Measurements from ENCODE around the gene MCTP1. TPM values are rescaled to one million over a fixed set of nuclear protein-coding genes. Genes with fewer than 3 reads are reported as not detected.
"Not testable (repeated sequence)": the region's sequence is repeated elsewhere in the genome, so short reads cannot be mapped to it uniquely, and the experiment has no call there.

Gene MCTP1
- total RNA-seq, 2 experiments from 2014 or later, result 0.13 TPM; not detected in 1

- POLR2A ChIA-PET, result interaction anchor here (0.7 kb wide), 1 partner anchor 29 kb away, joined by 3 read pairs; no protein-coding TSS in a partner anchor
These were observed 77.1 kb downstream of the MCTP1 start for GRCh38 chr5:95207811-95208210.

DNA sequence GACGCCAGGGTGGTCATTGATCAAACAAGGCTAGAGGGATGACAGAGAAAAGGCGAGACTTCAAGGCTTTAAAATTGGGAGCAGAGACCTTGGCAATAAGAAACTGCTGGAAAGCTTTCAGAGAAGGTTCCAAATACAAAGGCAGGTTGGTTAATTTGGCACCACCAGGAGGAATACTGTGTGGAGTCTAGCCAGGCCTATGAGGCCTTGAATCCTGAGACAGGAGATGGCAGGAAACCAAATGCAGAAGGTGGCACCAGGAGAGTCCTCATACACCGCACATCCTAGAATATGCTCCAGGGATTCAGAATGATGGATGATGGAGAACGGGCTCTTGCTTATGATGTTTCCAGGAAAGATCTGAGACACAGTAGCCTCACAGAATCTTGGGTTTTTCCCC lies 90.0 kb downstream of the MCTP1 start:
- ChIA-PET POLR2A (no interaction called here), CTCF (no interaction called here)

More at GRCh38 chr5:95207811-95208210, 77.1 kb downstream of the MCTP1 start:
- CTCF ChIA-PET, result not testable (repeated sequence)

- CTCF ChIA-PET, result no interaction called here
These were observed 93.6 kb downstream of the MCTP1 start for GRCh38 chr5:95191330-95191729.

GRCh38 chr5:95184924-95185323 lies 100.0 kb downstream of the MCTP1 start:
- POLR2A ChIA-PET, result no interaction called here
- CTCF ChIA-PET, result no interaction called here

More at GRCh38 chr5:95191330-95191729, 93.6 kb downstream of the MCTP1 start:
- POLR2A ChIA-PET, result no interaction called here

GRCh38 chr5:95181644-95182043 lies 103.2 kb downstream of the MCTP1 start:
- ChIA-PET CTCF (no interaction called here), POLR2A (no interaction called here)

GRCh38 chr5:95178046-95178651 lies 106.7 kb downstream of the MCTP1 start:
- ChIA-PET CTCF (no interaction called here), POLR2A (no interaction called here)

GRCh38 chr5:95177456-95177855 lies 107.4 kb downstream of the MCTP1 start:
- CTCF ChIA-PET, result no interaction called here
- POLR2A ChIA-PET, result no interaction called here

- POLR2A ChIA-PET, result no interaction called here
- CTCF ChIA-PET, result no interaction called here
These were observed 109.8 kb downstream of the MCTP1 start for GRCh38 chr5:95175106-95175505.

DNA sequence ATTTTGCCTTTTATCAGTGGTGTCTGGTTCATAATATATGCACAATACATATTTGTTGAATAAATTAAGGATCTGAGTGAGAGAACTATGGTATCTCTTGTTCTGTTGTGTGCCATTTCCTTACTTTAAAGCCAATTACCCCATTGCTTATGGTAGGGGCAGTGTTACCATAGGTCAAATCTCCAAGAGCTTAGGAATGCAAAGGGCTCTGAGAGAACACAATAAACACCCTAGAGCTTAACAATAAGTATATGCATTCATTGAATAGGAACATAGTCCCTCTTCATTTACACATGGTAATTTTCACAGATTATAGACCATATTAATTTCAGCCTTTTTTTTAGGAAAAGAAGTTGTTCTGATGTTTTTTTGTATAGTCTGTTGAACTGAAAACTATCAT lies 112.2 kb downstream of the MCTP1 start:
- CTCF ChIA-PET, result no interaction called here
- POLR2A ChIA-PET, result no interaction called here

DNA sequence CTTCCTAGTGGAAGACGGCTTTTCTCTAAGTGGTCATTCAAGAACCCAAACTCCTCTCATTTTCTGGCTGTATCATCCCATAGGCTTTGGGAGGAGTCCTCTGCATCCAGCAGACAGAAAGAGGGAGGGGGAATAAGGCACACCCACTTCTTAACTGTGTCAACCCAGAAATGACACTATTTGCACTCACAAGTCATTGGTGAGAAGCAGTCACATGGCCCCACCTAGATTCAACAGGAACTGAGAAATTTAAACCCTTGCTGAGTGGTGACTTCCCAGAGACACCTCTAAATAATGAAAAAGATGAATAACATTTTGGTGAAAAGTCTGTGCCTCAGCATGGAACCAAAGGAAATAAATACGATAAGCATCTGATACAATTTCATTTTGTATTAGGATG lies 120.0 kb downstream of the MCTP1 start:
- ChIA-PET POLR2A (no interaction called here), CTCF (no interaction called here)

- POLR2A ChIA-PET, result no interaction called here
- CTCF ChIA-PET, result no interaction called here
These were observed 121.8 kb downstream of the MCTP1 start for GRCh38 chr5:95163079-95163478.

DNA sequence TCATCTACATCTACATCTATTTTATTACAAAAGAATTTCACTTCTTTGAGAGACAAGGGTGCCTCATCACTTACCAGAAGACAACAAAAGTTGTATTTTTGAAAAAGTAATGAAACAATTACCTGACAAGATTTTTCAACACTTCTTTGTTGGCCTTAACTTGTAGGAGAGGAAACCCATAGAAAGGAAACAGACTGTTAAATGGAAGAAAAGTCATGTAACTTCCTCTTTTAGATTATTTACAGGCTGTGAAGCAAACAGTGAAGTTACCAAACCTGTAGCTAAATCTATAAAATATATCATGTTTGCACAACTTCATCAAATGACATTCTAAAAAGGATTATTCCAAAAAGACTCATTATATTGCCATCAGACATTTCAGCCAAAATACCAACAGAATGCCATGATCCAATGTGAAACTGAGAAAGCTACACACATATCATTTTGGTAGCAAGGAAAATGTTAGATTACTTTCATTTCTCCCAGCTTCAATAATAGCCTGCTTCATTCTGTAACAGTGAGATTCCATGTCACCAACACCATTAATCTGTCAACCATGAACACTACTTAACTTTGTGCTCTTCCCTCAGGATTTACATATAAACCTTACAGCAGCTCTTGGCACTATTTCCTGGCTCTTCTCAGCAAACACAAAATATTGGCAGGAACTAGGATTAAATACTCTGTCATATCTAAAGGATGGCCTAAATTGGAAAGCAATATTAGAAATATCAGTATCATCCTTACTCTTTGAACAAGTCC lies 122.5 kb downstream of the MCTP1 start:
- ChIA-PET CTCF (no interaction called here), POLR2A (no interaction called here)

DNA sequence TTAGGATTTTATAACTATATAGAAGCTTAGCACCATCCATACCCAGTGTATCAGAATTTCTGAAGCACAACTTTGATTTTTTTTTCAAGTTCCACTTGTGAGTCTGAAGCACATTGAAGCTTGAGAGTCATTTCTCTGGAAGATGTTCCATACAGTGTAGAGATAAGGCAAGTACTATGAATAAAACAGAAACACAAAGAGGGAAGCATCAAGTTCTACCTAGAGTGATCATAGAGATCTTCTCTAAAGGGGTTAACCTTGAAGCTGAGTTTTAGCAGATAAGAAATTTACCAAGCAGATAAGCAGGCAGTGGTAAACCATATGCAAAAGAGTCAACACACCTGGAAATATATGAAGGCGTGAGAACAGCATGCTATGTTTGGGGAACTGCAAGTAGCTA lies 125.3 kb downstream of the MCTP1 start:
- CTCF ChIA-PET, result no interaction called here
- POLR2A ChIA-PET, result no interaction called here

DNA sequence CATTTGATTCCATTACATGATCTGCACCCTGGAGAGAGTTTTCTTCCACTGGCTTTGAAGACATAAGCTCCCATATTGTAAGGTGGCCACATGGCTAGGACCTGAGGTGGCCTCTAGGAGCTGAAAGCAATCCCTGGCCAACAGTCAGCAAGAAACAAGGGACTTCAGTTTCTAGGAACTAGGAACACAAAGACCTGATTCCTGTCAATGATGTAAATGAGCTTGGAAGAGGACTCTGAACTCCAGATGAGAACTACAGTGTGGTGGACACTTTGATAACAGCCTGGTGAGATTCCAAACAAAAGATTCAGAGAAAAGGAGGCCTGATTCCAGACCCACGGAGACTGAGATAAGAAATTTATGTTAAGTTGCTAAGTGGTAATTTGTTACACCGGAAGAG lies 129.0 kb downstream of the MCTP1 start:
- CTCF ChIA-PET, result no interaction called here
- POLR2A ChIA-PET, result no interaction called here

GRCh38 chr5:95153511-95153910 lies 131.4 kb downstream of the MCTP1 start:
- CTCF ChIA-PET, result no interaction called here
- POLR2A ChIA-PET, result no interaction called here

GRCh38 chr5:95152535-95152934 lies 132.4 kb downstream of the MCTP1 start:
- CTCF ChIA-PET, result no interaction called here
- POLR2A ChIA-PET, result no interaction called here

DNA sequence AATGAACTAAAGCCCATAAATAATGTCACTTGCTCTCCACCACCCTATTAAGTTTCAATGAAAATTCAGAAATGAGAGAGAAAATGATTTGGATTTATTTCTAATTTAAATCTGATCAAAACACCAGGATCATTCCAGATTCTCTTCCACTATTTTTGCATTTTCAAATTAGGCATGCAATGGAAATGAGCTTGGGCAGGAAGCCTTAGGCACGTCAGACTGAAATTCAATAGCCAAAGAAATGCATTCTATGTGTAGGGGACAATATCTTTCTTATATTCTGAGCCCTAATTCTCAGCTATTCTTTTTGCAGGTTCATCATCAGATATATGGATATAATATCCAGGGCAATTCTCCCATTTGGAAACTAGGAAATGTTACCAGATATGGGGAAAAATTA lies 132.8 kb downstream of the MCTP1 start:
- ChIA-PET CTCF (no interaction called here), POLR2A (no interaction called here)

- CTCF ChIA-PET, result no interaction called here
- POLR2A ChIA-PET, result no interaction called here
These were observed 133.2 kb downstream of the MCTP1 start for GRCh38 chr5:95151694-95152093.

- ChIA-PET POLR2A (no interaction called here), CTCF (no interaction called here)
These were observed 135.5 kb downstream of the MCTP1 start for GRCh38 chr5:95149387-95149786.

GRCh38 chr5:95148453-95148852 lies 136.4 kb downstream of the MCTP1 start:
- POLR2A ChIA-PET, result no interaction called here
- CTCF ChIA-PET, result no interaction called here

GRCh38 chr5:95143858-95144257 lies 141.0 kb downstream of the MCTP1 start:
- POLR2A ChIA-PET, CTCF ChIA-PET: not testable (repeated sequence)

GRCh38 chr5:95142145-95142544 lies 142.7 kb downstream of the MCTP1 start:
- CTCF ChIA-PET, result no interaction called here
- POLR2A ChIA-PET, result no interaction called here

All from activated CD8-positive, alpha-beta memory T cell treated with anti-CD3 and anti-CD28 coated beads for 36 hours (primary cell).